ENCODE results near the gene CYP4V2.

The CYP4V2 gene

GRCh38 chr4:186158966-186159365, 32.4 kb upstream of the CYP4V2 start:
- ATAC-seq (ENCODE audit: low read depth) (no peak), DNase-seq (ENCODE audit: low spot score) (no peak)
- Histone ChIP-seq H3K27ac (ENCODE audit: poor library complexity, severe bottlenecking) (no peak overlapping the region), H3K27me3 (ENCODE audit: insufficient read depth, poor library complexity, severe bottlenecking) (no peaks in the 10 kb centered on the region), H3K36me3 (ENCODE audit: low read depth) (no peaks in the 10 kb centered on the region), H3K9me3 (ENCODE audit: severe bottlenecking) (no peaks in the 10 kb centered on the region), H3K4me1 (ENCODE audit: insufficient read depth, poor library complexity, severe bottlenecking) (no peaks in the 10 kb centered on the region), H3K4me3 (ENCODE audit: severe bottlenecking) (no peak overlapping the region)
- TF ChIP-seq, protein P1, sequence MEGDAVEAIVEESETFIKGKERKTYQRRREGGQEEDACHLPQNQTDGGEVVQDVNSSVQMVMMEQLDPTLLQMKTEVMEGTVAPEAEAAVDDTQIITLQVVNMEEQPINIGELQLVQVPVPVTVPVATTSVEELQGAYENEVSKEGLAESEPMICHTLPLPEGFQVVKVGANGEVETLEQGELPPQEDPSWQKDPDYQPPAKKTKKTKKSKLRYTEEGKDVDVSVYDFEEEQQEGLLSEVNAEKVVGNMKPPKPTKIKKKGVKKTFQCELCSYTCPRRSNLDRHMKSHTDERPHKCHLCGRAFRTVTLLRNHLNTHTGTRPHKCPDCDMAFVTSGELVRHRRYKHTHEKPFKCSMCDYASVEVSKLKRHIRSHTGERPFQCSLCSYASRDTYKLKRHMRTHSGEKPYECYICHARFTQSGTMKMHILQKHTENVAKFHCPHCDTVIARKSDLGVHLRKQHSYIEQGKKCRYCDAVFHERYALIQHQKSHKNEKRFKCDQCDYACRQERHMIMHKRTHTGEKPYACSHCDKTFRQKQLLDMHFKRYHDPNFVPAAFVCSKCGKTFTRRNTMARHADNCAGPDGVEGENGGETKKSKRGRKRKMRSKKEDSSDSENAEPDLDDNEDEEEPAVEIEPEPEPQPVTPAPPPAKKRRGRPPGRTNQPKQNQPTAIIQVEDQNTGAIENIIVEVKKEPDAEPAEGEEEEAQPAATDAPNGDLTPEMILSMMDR (IDR thresholded peaks at IDR 0.05; ENCODE audit: poor library complexity, severe bottlenecking): no peak

GRCh38 chr4:186159613-186160012, 31.8 kb upstream of the CYP4V2 start:
- H3K4me1 ChIP-seq (ENCODE audit: insufficient read depth, poor library complexity, severe bottlenecking): no peaks in the 10 kb centered on the region
- ATAC-seq (ENCODE audit: low read depth): no peak; the same call in 2 of the 3 replicates
- no peak overlapping the region for H3K27ac ChIP-seq (ENCODE audit: poor library complexity, severe bottlenecking)
- H3K4me3 ChIP-seq (ENCODE audit: severe bottlenecking): no peak overlapping the region
- H3K27me3 ChIP-seq (ENCODE audit: insufficient read depth, poor library complexity, severe bottlenecking): no peaks in the 10 kb centered on the region
- no peak for DNase-seq (ENCODE audit: low spot score)
- no peaks in the 10 kb centered on the region for H3K9me3 ChIP-seq (ENCODE audit: severe bottlenecking)
- H3K36me3 ChIP-seq (ENCODE audit: low read depth): no peaks in the 10 kb centered on the region
- TF ChIP-seq, protein P1 (IDR thresholded peaks at IDR 0.05; ENCODE audit: poor library complexity, severe bottlenecking): no peak

- no peak overlapping the region for H3K4me3 ChIP-seq (ENCODE audit: severe bottlenecking)
- H3K27me3 ChIP-seq (ENCODE audit: insufficient read depth, poor library complexity, severe bottlenecking): no peaks in the 10 kb centered on the region
- ATAC-seq (ENCODE audit: low read depth) (no peak), DNase-seq (ENCODE audit: low spot score) (no peak)
- H3K9me3 ChIP-seq (ENCODE audit: severe bottlenecking): no peaks in the 10 kb centered on the region
- TF ChIP-seq, protein P1 (IDR thresholded peaks at IDR 0.05; ENCODE audit: poor library complexity, severe bottlenecking): no peak
- no peak overlapping the region for H3K27ac ChIP-seq (ENCODE audit: poor library complexity, severe bottlenecking)
- no peaks in the 10 kb centered on the region for H3K4me1 ChIP-seq (ENCODE audit: insufficient read depth, poor library complexity, severe bottlenecking)
- no peaks in the 10 kb centered on the region for H3K36me3 ChIP-seq (ENCODE audit: low read depth)
Measured at GRCh38 chr4:186161138-186161537, 30.2 kb upstream of the CYP4V2 start.

DNA sequence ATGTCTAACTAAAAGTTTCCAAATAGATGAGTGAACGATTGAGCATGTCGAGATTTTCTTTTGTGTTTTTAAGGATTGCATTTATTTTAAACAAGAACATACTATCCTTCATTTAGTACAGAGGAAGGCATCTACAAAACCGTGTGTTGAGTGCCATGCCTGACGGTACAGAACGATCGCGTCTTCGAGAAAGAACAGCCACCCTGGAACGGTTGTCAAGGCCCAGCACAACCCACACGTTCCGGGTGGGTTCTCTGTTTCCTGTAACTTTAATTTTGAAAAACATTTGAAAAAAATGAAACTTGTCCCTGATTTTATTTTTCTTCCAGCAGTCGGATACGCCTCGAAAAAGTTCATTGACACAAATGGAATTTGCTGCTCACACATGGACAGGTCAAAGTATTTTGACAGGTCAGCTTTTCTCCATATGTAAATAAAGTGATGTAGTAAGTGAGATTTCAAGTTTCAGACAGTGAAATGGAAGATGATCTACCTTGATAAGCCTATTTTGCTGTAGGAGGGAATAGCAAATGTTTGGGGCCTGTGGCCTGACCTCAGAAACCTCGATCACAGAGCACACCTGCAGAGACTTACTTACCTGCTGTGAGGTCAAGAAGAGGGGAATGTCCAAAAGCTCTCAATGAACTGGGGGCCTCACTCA, 24.4 kb upstream of the CYP4V2 start:
- H3K27me3 ChIP-seq (ENCODE audit: insufficient read depth, poor library complexity, severe bottlenecking): no peaks in the 10 kb centered on the region
- no peaks in the 10 kb centered on the region for H3K36me3 ChIP-seq (ENCODE audit: low read depth)
- no peaks in the 10 kb centered on the region for H3K4me1 ChIP-seq (ENCODE audit: insufficient read depth, poor library complexity, severe bottlenecking)
- H3K27ac ChIP-seq (ENCODE audit: poor library complexity, severe bottlenecking): no peak overlapping the region
- ATAC-seq (ENCODE audit: low read depth) (no peak), DNase-seq (ENCODE audit: low spot score) (no peak)
- H3K4me3 ChIP-seq (ENCODE audit: severe bottlenecking): no peak overlapping the region
- TF ChIP-seq, protein P1 (IDR thresholded peaks at IDR 0.05; ENCODE audit: poor library complexity, severe bottlenecking): no peak
- no peaks in the 10 kb centered on the region for H3K9me3 ChIP-seq (ENCODE audit: severe bottlenecking)

DNA sequence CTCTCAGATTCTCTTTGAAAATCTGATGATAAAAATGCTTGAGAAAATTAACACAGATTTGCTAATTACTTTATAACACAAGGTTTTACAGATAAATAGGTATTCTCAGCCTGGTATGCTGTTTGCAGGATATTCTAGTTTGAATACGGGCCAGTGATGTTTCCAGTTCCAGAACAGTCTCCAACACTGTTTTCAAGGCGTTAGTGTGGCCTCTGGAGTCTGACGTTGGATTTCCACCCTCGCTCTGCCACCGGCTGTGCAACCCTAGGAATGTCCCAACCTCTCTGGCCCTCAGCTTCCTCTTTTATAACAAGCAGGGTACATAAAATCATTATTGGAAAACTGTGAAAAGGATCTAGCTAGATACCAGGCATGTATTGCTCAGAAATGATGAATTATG, 23.8 kb upstream of the CYP4V2 start:
- Histone ChIP-seq H3K27me3 (ENCODE audit: insufficient read depth, poor library complexity, severe bottlenecking) (no peaks in the 10 kb centered on the region), H3K4me3 (ENCODE audit: severe bottlenecking) (no peak overlapping the region), H3K9me3 (ENCODE audit: severe bottlenecking) (no peaks in the 10 kb centered on the region), H3K4me1 (ENCODE audit: insufficient read depth, poor library complexity, severe bottlenecking) (no peaks in the 10 kb centered on the region), H3K36me3 (ENCODE audit: low read depth) (no peaks in the 10 kb centered on the region), H3K27ac (ENCODE audit: poor library complexity, severe bottlenecking) (no peak overlapping the region)
- TF ChIP-seq, protein P1 (IDR thresholded peaks at IDR 0.05; ENCODE audit: poor library complexity, severe bottlenecking): no peak
- ATAC-seq (ENCODE audit: low read depth) (no peak), DNase-seq (ENCODE audit: low spot score) (no peak)

Measured in RWPE2 (cell line).